Adrenal gland (tissue), 5 donors: ENCODE results near the gene KDM4C.

Source experiments
- POLR2A ChIP-seq, 2 donors: fragments of 450-650 bp; IDR thresholded peaks; one replicate each; pipeline ENCODE4 v1.6.1; 2017; ENCODE audit warnings: antibody characterized with exemption in 2 of 2, mild to moderate bottlenecking in 2 of 2, moderate library complexity in 1 of 2
- TF ChIP-seq, protein P1 (sequence below), 6 experiments: fragments of 450-650 bp in 4 of 6; fragments of 200-600 bp in 2 of 6; sonication (generic) in 1 of 6; IDR thresholded peaks; 1 replicate in 5 of 6; 2 replicates in 1 of 6; pipeline versions ENCODE4 v1.5.1 to v1.8.0; 2016 to 2021; ENCODE audit warnings: antibody characterized with exemption in 6 of 6, mild to moderate bottlenecking in 2 of 6, moderate library complexity in 1 of 6
- donor health status: DM: no; HTN: no; CAD: no.

- TF ChIP-seq, protein P1, sequence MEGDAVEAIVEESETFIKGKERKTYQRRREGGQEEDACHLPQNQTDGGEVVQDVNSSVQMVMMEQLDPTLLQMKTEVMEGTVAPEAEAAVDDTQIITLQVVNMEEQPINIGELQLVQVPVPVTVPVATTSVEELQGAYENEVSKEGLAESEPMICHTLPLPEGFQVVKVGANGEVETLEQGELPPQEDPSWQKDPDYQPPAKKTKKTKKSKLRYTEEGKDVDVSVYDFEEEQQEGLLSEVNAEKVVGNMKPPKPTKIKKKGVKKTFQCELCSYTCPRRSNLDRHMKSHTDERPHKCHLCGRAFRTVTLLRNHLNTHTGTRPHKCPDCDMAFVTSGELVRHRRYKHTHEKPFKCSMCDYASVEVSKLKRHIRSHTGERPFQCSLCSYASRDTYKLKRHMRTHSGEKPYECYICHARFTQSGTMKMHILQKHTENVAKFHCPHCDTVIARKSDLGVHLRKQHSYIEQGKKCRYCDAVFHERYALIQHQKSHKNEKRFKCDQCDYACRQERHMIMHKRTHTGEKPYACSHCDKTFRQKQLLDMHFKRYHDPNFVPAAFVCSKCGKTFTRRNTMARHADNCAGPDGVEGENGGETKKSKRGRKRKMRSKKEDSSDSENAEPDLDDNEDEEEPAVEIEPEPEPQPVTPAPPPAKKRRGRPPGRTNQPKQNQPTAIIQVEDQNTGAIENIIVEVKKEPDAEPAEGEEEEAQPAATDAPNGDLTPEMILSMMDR (IDR thresholded peaks at IDR 0.05) = no peak
- no peak for TF ChIP-seq POLR2A (IDR thresholded peaks at IDR 0.05)
Observed at GRCh38 chr9:6780690-6781089, 22.9 kb downstream of the KDM4C start.
